ENCODE data around the gene S100A14. TPM values are rescaled to one million over a fixed set of nuclear protein-coding genes. Genes with fewer than 3 reads are reported as not detected.

S100A14 gene
- total and polyA plus RNA-seq, 2 of the 13 experiments (the other 11 are each of a cell fraction or from before 2014, with no cell fraction given) = 1.4 to 7.7 TPM

DNA sequence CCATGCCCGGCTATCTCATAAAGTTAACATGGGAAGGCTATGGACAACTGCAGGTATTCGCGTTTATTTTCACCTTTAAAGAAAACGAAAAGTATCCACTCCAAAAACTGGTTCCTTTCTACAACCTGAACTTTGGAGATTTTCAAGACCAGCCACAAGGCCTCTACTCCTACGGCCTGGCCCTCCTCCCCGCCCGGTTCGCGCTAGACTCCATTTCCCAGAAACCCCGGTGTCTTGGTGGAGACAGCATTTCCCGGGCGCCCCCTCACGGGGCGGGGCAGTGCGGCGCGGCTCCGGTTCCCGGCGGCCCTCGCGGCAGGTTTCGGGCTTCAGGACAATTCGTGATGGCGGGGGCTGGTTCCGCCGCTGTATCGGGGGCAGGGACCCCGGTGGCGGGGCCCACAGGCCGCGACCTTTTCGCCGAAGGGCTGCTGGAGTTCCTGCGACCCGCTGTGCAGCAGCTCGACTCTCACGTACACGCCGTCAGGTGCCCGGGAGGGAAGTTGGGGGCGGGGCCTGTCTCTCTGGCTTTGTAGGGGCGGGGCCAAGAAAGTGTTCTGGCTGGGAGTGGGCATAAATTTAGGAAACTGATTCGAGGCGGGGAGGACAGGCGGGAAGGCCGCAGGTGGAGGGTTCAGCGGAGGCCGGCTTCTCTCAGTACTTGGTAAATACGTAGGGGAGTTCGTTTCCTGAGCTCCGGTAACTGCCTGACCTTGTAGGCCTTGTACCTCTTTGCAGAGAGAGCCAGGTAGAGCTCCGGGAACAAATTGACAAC is 42.5 kb upstream of the S100A14 start, which contains the start of gene SNAPIN (continued):
- no peak for TF ChIP-seq ZNF44 (CRISPR knock-in tag; IDR thresholded peaks at IDR 0.05)
- no peak for TF ChIP-seq ZBTB7A (CRISPR knock-in tag; IDR thresholded peaks at IDR 0.05)
- TF ChIP-seq SETDB1 (CRISPR knock-in tag; IDR thresholded peaks at IDR 0.05; ENCODE audit: borderline replicate concordance) = no peak
- no peak for TF ChIP-seq NPAS2 (CRISPR knock-in tag; IDR thresholded peaks at IDR 0.05; ENCODE audit: borderline replicate concordance)
- TF ChIP-seq HNRNPUL1 (IDR thresholded peaks at IDR 0.05; ENCODE audit: low read depth, low read length) = no peak
- no peak for TF ChIP-seq ZNF879 (CRISPR knock-in tag; IDR thresholded peaks at IDR 0.05)
- TF ChIP-seq ZFYVE20 (CRISPR knock-in tag; IDR thresholded peaks at IDR 0.05; ENCODE audit: borderline replicate concordance, low read depth) = no peak
- TF ChIP-seq, protein P1, sequence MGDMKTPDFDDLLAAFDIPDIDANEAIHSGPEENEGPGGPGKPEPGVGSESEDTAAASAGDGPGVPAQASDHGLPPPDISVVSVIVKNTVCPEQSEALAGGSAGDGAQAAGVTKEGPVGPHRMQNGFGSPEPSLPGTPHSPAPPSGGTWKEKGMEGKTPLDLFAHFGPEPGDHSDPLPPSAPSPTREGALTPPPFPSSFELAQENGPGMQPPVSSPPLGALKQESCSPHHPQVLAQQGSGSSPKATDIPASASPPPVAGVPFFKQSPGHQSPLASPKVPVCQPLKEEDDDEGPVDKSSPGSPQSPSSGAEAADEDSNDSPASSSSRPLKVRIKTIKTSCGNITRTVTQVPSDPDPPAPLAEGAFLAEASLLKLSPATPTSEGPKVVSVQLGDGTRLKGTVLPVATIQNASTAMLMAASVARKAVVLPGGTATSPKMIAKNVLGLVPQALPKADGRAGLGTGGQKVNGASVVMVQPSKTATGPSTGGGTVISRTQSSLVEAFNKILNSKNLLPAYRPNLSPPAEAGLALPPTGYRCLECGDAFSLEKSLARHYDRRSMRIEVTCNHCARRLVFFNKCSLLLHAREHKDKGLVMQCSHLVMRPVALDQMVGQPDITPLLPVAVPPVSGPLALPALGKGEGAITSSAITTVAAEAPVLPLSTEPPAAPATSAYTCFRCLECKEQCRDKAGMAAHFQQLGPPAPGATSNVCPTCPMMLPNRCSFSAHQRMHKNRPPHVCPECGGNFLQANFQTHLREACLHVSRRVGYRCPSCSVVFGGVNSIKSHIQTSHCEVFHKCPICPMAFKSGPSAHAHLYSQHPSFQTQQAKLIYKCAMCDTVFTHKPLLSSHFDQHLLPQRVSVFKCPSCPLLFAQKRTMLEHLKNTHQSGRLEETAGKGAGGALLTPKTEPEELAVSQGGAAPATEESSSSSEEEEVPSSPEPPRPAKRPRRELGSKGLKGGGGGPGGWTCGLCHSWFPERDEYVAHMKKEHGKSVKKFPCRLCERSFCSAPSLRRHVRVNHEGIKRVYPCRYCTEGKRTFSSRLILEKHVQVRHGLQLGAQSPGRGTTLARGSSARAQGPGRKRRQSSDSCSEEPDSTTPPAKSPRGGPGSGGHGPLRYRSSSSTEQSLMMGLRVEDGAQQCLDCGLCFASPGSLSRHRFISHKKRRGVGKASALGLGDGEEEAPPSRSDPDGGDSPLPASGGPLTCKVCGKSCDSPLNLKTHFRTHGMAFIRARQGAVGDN (CRISPR knock-in tag; IDR thresholded peaks at IDR 0.05) = peak; percentile 88
- TF ChIP-seq, protein P2, sequence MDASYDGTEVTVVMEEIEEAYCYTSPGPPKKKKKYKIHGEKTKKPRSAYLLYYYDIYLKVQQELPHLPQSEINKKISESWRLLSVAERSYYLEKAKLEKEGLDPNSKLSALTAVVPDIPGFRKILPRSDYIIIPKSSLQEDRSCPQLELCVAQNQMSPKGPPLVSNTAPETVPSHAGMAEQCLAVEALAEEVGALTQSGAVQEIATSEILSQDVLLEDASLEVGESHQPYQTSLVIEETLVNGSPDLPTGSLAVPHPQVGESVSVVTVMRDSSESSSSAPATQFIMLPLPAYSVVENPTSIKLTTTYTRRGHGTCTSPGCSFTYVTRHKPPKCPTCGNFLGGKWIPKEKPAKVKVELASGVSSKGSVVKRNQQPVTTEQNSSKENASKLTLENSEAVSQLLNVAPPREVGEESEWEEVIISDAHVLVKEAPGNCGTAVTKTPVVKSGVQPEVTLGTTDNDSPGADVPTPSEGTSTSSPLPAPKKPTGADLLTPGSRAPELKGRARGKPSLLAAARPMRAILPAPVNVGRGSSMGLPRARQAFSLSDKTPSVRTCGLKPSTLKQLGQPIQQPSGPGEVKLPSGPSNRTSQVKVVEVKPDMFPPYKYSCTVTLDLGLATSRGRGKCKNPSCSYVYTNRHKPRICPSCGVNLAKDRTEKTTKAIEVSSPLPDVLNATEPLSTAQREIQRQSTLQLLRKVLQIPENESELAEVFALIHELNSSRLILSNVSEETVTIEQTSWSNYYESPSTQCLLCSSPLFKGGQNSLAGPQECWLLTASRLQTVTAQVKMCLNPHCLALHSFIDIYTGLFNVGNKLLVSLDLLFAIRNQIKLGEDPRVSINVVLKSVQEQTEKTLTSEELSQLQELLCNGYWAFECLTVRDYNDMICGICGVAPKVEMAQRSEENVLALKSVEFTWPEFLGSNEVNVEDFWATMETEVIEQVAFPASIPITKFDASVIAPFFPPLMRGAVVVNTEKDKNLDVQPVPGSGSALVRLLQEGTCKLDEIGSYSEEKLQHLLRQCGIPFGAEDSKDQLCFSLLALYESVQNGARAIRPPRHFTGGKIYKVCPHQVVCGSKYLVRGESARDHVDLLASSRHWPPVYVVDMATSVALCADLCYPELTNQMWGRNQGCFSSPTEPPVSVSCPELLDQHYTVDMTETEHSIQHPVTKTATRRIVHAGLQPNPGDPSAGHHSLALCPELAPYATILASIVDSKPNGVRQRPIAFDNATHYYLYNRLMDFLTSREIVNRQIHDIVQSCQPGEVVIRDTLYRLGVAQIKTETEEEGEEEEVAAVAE (CRISPR knock-in tag; IDR thresholded peaks at IDR 0.05; ENCODE audit: borderline replicate concordance) = peak; percentile 94
- TF ChIP-seq, protein P3, sequence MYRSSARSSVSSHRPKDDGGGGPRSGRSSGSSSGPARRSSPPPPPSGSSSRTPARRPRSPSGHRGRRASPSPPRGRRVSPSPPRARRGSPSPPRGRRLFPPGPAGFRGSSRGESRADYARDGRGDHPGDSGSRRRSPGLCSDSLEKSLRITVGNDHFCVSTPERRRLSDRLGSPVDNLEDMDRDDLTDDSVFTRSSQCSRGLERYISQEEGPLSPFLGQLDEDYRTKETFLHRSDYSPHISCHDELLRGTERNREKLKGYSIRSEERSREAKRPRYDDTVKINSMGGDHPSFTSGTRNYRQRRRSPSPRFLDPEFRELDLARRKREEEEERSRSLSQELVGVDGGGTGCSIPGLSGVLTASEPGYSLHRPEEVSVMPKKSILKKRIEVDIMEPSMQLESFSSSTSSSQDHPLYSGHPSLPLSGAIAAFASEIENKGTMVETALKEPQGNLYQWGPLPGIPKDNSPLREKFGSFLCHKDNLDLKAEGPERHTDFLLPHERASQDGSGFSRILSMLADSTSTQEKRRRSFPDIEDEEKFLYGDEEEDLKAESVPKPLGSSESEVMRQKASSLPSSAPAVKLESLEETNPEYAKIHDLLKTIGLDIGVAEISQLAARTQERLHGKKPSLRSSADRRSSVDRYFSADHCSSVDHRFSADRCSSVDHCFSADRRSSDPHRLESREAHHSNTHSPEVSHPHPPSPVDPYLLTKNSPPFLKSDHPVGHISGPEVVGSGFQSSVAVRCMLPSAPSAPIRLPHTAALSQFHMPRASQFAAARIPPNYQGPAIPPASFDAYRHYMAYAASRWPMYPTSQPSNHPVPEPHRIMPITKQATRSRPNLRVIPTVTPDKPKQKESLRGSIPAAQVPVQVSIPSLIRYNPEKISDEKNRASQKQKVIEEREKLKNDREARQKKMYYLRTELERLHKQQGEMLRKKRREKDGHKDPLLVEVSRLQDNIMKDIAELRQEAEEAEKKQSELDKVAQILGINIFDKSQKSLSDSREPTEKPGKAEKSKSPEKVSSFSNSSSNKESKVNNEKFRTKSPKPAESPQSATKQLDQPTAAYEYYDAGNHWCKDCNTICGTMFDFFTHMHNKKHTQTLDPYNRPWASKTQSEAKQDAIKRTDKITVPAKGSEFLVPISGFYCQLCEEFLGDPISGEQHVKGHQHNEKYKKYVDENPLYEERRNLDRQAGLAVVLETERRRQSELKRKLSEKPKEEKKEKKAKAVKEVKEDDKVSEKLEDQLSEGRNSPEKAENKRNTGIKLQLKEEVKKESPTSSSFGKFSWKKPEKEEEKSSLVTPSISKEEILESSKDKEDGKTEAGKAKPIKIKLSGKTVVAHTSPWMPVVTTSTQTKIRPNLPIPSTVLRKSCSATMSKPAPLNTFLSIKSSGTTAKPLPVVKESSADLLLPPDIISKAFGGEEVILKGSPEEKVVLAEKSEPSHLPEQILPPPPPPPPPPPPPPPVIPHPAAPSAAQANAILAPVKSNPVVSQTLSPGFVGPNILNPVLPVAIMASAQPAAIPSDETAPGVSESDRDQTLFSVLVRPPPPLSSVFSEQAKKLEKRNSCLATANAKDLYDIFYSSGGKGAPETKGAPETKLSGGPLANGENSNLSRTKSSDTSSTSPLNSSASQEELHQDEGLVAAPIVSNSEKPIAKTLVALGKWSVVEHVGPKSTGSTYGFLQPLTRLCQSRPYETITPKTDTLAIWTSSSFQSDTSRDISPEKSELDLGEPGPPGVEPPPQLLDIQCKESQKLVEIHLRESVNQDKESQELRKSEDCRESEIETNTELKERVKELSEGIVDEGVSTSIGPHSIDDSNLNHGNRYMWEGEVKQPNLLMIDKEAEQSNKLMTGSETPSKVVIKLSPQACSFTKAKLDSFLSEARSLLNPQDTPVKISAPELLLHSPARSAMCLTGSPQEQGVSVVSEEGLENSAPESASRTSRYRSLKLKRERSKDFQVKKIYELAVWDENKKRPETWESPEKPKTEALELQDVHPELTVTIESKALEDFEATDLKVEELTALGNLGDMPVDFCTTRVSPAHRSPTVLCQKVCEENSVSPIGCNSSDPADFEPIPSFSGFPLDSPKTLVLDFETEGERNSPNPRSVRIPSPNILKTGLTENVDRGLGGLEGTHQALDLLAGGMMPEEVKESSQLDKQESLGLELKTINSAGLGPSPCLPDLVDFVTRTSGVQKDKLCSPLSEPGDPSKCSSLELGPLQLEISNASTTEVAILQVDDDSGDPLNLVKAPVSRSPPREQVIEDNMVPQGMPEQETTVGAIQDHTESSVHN (CRISPR knock-in tag; IDR thresholded peaks at IDR 0.05) = no peak
- no peak for TF ChIP-seq SIN3B (IDR thresholded peaks at IDR 0.05; ENCODE audit: low read length)

Data from HepG2 (cell line).